ENCODE data around the gene SMAD2.

SMAD2 gene

DNA sequence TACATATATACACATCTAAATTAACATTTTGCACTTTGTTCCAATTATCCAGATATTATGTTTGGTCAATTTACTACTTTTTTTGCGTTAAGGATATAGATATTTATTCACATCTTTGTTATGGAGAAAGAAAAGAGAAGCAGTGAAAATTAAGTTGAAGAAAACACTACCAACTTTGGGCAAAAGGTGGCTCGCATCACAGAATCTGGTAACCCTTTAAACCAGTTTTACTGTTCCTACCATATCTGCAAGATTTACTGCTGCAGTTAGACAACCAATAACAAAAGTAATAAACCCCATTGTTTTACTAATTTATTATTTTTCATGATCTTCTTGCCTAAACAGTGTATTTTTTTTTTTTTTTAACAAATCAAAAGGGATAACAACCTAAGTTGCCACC is 53.6 kb downstream of the SMAD2 start:
- TF ChIP-seq, protein P1, sequence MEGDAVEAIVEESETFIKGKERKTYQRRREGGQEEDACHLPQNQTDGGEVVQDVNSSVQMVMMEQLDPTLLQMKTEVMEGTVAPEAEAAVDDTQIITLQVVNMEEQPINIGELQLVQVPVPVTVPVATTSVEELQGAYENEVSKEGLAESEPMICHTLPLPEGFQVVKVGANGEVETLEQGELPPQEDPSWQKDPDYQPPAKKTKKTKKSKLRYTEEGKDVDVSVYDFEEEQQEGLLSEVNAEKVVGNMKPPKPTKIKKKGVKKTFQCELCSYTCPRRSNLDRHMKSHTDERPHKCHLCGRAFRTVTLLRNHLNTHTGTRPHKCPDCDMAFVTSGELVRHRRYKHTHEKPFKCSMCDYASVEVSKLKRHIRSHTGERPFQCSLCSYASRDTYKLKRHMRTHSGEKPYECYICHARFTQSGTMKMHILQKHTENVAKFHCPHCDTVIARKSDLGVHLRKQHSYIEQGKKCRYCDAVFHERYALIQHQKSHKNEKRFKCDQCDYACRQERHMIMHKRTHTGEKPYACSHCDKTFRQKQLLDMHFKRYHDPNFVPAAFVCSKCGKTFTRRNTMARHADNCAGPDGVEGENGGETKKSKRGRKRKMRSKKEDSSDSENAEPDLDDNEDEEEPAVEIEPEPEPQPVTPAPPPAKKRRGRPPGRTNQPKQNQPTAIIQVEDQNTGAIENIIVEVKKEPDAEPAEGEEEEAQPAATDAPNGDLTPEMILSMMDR (IDR thresholded peaks at IDR 0.05): no peak

DNA sequence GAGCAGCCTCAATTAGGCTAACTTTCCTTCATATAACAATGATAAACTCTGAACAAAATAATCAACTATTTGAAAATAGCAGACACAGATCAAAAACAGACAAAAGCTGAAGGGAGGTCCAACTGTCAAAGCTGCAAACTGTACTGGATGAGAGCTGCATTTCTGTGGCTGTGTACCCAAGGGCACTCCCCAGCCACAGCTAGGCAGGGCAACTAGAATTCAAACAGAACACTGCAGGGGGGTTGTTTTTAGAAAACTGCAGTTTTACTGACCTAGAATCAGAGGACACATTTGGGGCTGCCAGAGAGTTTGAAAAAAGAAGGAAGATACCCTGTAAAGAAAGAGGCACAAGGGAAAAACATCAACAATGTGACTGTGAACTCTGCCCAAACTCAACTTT is 56.8 kb downstream of the SMAD2 start:
- TF ChIP-seq, protein P1 (IDR thresholded peaks at IDR 0.05): no peak

DNA sequence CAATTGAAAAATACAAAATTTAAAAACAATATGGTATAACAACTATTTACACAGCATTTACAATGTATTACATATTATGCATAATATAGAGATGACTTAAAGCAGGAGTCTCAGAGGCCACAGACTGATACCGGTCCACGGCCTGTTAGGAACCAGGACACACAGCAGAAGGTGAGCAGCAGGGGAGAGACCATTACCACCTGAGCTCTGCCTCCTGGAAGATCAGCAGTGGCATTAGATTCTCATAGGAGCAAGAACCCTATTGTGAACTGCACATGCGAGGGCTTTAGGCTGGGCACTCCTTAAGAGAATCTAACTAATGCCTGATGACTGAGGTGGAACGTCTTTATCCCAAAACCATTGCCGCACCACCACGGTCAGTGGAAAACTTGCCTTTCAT is 58.0 kb downstream of the SMAD2 start:
- TF ChIP-seq, protein P1 (IDR thresholded peaks at IDR 0.05): no peak

DNA sequence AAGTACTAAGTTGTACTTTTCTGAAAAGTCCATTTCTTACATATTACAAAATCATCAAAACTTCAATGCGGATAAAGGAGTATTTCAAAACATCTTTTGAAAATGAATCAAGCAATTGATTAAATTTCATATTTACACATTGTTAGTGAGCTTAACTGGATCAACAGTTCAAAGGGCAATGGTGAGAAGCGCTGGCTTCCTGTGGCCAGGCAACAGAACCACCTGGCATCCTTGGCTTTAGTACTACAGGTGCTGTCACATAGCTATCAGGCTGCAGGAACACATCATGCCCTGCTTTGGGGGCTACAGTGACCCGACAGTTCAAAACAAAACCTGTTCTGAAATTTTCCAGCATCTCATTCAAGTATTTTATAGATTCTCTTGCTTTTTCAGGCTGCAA is 59.2 kb downstream of the SMAD2 start:
- TF ChIP-seq, protein P1 (IDR thresholded peaks at IDR 0.05): no peak

DNA sequence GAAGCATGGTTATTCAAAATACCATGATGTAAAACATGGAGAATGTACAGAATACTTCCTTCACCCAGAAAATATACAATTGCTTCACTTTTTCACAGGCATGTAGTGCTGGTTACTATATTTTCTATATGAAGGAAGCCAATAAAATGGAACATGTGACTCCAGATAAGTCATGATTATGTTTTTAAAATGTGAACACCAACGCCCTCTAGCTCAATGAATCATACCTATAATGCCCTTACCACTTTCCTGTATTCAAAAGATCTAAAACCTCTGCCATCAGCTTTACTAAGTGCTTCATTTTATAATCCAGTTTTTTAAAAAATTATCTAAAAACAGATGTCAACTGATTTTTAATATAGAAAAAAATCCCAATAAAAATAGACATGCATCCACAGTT is 59.9 kb downstream of the SMAD2 start:
- TF ChIP-seq, protein P1 (IDR thresholded peaks at IDR 0.05): no peak

DNA sequence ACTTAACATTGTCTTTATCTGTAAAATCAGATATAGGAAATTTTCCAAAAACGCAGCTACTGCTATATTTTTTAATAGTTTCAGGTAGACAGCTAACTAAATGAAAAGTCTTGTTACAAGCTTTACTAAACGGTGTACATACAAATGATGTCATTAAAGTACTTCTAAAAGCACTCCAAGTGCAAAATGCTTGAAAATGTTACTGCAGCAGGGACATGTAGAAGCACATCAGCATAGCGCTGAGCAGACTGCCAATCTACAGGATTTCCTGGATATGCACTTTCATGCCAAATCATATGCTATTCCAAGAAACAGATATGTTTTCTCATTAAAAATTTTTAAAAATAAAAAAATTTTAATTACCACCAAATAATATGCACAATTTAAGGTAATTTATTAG is 61.7 kb downstream of the SMAD2 start:
- TF ChIP-seq, protein P1 (IDR thresholded peaks at IDR 0.05): no peak

DNA sequence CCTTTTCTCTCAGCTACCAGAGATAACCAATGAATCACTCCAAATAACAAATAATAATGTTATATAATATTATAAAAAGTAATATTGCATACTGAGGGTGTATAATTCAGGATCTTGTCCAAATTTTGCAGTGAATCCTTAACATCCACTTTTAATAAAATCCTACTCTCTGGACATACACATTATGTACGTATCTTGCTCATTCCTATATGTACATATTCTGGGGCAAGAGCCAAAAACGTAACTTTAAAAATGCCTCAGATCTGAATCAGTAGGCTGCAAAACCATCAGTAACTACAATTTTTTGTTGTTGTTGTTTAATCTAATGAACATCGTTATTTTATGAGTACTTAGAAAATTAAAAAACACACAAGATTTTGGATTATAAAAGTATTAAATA is 65.3 kb downstream of the SMAD2 start:
- TF ChIP-seq, protein P1 (IDR thresholded peaks at IDR 0.05): no peak

DNA sequence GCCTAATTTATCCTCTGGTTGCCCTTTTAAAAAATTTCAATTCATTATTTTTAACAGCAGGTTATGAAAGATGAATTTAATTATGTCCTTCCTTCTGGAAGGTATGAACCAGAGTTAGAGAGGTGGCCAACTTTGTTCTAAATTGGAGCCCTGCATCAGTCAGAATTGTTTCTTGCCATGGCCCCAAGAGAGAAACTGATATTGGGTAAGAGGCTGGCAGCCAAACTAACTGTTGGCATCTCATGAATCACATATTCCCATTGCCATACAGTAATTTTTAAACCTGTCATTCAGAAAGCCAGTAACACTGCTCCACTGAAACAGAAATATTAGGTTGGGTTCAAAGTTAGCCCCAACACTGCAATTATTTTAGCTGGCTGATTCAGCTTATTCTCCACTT is 67.4 kb downstream of the SMAD2 start:
- TF ChIP-seq, protein P1 (IDR thresholded peaks at IDR 0.05): no peak

All from LNCAP (cell line).